Measurements from ENCODE around the gene HOMER2.

The HOMER2 gene

DNA sequence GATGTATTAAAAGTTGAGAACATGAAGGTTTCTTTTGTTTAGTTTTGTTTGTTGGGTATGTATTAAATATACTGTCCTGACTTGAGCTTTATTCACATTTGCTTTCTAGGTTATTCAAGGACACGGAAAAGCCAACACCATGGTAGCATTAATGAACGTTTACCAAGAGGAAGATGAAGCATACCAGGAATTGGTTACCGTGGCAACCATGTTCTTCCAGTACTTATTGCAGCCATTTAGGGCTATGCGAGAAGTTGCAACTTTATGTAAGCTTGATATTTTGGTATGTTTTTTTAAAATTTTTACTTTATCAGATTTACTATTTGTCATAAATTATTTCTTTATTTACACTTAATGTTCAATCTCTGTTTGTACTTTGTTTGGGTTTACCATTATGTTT lies 139.5 kb downstream of the HOMER2 start:
- Histone ChIP-seq H3K27ac (ENCODE audit: low read depth, low read length) (no peak overlapping the region), H3K4me3 (ENCODE audit: low read depth, low read length) (no peak overlapping the region), H3K79me2 (ENCODE audit: control insufficient read depth, insufficient read depth, low read length, unreplicated experiment) (peaks cover 55% of the 10 kb centered on the region), H3K27me3 (ENCODE audit: insufficient read depth, low read length) (no peaks in the 10 kb centered on the region), H3K36me3 (ENCODE audit: insufficient read depth, low read length) (peaks cover 28% of the 10 kb centered on the region), H3K4me1 (ENCODE audit: control insufficient read depth, insufficient read depth, low read length, unreplicated experiment) (peaks cover 5% of the 10 kb centered on the region), H2AFZ (ENCODE audit: low read length, unreplicated experiment) (no peak overlapping the region)

DNA sequence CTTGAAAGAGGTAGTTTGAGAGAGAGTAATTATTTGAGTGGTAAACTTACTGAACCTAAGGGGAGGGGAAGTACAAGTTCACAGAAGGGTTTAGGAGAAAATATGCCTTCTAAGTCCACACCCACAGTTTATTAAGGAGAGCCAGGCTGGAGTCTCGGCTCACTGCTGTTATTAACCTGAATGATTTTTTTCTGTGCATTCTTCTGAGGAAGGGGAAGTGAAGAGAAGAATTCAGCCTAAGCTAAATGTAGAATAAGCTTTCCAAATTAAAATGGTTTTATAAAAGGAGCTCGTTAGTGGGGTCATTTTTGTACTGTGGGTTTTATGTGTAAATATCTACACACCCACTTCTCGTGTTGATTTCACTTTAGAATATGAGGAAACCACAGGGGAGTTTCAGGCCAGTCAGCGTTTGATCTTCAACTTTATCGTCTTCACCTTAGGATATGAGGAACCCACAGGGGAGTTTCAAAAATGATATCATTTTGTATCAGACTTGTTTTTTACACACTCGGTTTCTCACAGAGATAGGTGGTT lies 141.6 kb downstream of the HOMER2 start:
- H3K27me3 ChIP-seq (ENCODE audit: insufficient read depth, low read length), result no peaks in the 10 kb centered on the region
- H3K4me1 ChIP-seq (ENCODE audit: control insufficient read depth, insufficient read depth, low read length, unreplicated experiment), result peaks cover 5% of the 10 kb centered on the region
- peaks cover 53% of the 10 kb centered on the region for H3K79me2 ChIP-seq (ENCODE audit: control insufficient read depth, insufficient read depth, low read length, unreplicated experiment)
- peak overlapping the region; percentile 97 for H3K27ac ChIP-seq (ENCODE audit: low read depth, low read length)
- peak overlapping the region; percentile 73 for H3K4me3 ChIP-seq (ENCODE audit: low read depth, low read length)
- H3K36me3 ChIP-seq (ENCODE audit: insufficient read depth, low read length), result peaks cover 18% of the 10 kb centered on the region
- no peak overlapping the region for H2AFZ ChIP-seq (ENCODE audit: low read length, unreplicated experiment)

DNA sequence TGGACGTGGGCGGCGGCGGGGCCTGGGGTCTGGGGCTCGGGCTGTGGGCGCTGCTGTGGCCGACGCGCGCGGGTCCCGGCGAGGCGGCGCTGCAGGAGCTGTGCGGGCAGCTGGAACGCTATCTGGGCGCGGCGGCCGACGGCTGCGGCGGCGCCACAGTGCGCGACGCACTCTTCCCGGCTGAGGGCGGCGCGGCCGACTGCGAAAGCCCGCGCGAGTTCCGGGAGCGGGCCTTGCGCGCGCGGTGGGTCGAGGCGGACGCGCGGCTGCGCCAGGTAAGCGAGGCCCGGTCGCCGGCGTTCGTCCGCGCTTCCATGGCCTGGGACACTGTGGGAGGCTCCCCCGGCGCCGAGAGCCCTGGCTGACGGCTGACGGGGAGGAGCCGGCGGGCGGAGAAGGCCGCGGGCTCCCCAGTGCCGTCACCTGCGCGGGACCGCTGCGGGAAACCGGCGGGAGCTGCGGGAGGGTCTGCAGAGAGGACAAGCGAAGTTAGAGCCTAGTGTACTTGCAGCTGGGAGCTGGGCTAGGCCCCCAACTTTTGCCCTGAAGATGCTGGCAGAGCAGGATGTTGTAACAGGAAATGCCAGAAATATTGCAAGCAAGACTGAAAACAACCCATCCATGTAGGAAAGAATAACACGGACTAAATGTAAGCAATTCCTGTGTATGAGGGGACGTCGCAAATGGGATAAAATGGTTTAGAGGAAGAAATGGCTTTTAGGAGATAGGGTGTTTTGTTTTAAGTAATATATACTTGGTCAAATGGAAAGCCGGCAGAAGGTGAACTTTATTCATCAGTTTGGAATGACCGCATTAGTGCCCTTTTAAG lies 142.2 kb downstream of the HOMER2 start:
- Histone ChIP-seq H3K4me1 (ENCODE audit: control insufficient read depth, insufficient read depth, low read length, unreplicated experiment) (peaks cover 5% of the 10 kb centered on the region), H3K79me2 (ENCODE audit: control insufficient read depth, insufficient read depth, low read length, unreplicated experiment) (peaks cover 46% of the 10 kb centered on the region), H3K27ac (ENCODE audit: low read depth, low read length) (peak overlapping the region; percentile 97), H3K36me3 (ENCODE audit: insufficient read depth, low read length) (peaks cover 12% of the 10 kb centered on the region), H2AFZ (ENCODE audit: low read length, unreplicated experiment) (peak overlapping the region; percentile 80), H3K27me3 (ENCODE audit: insufficient read depth, low read length) (no peaks in the 10 kb centered on the region), H3K4me3 (ENCODE audit: low read depth, low read length) (peak overlapping the region; percentile 73)

DNA sequence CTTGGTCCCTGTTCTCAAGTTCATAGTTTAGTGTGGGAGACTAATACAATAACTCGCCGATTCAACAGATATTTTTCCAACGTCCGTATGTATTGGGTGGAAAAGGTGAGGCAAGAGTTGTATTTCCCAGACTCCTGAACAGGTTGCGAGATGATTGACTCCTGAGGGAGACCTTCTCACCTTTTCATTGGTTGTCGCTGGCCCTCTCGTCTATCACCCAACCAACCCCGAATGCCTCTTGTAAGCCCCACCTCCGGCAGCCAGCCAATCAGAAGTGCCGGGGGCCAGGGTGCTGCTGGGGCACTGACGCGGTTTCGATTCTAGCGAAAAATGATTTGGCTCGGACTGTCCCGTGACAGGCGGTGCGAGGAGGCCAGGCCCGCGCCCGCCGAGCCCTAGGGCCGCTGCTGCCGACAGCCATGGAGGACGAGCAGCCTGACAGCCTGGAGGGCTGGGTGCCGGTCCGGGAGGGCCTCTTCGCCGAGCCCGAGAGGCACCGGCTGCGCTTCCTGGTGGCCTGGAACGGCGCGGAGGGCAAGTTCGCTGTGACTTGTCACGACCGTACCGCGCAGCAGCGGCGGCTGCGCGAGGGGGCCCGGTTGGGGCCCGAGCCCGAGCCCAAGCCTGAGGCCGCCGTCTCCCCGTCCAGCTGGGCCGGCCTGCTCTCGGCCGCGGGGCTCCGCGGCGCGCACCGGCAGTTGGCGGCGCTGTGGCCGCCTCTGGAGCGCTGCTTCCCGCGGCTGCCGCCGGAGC lies 143.0 kb downstream of the HOMER2 start, which contains the start of gene WHAMM:
TSS of gene WHAMM (plus strand) at position 321 of the 753 bp plus-strand sequence. CDS start at position 420, 99 bp downstream.
- Histone ChIP-seq H3K36me3 (ENCODE audit: insufficient read depth, low read length) (peaks cover 9% of the 10 kb centered on the region), H3K27me3 (ENCODE audit: insufficient read depth, low read length) (no peaks in the 10 kb centered on the region), H3K4me1 (ENCODE audit: control insufficient read depth, insufficient read depth, low read length, unreplicated experiment) (peaks cover 5% of the 10 kb centered on the region), H3K79me2 (ENCODE audit: control insufficient read depth, insufficient read depth, low read length, unreplicated experiment) (peaks cover 43% of the 10 kb centered on the region), H3K4me3 (ENCODE audit: low read depth, low read length) (peak within 1 kb of the TSS; percentile 73), H3K27ac (ENCODE audit: low read depth, low read length) (peak within 1 kb of the TSS; percentile 97), H2AFZ (ENCODE audit: low read length, unreplicated experiment) (peak within 1 kb of the TSS; percentile 80)

DNA sequence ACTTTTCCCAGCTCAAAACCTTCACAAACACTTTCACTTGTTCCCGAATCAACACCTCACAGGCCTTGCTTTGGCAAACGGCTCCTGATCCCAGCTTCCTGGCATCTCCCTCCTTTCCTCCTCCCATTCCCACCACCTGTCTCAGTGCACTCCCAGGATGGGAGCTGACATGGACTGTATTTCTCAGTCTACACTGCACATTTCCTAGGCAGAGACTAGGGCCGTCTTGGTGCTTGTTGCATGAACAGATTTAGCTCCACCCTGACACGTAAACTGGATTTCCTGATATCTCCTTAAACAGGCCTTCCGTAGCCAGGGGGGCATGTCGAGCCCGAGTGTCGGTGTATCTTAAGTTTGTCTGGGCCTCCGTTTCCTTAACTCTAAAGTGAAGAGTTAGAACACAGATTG lies 143.9 kb downstream of the HOMER2 start:
- Histone ChIP-seq H3K36me3 (ENCODE audit: insufficient read depth, low read length) (0 out of 2 replicates have a peak, but pooled peaks cover 3% of the 10 kb centered on the region), H3K27me3 (ENCODE audit: insufficient read depth, low read length) (no peaks in the 10 kb centered on the region), H3K4me1 (ENCODE audit: control insufficient read depth, insufficient read depth, low read length, unreplicated experiment) (peaks cover 5% of the 10 kb centered on the region), H3K27ac (ENCODE audit: low read depth, low read length) (no peak overlapping the region), H3K79me2 (ENCODE audit: control insufficient read depth, insufficient read depth, low read length, unreplicated experiment) (peaks cover 35% of the 10 kb centered on the region), H3K4me3 (ENCODE audit: low read depth, low read length) (peak overlapping the region; percentile 73), H2AFZ (ENCODE audit: low read length, unreplicated experiment) (peak overlapping the region; percentile 2)

DNA sequence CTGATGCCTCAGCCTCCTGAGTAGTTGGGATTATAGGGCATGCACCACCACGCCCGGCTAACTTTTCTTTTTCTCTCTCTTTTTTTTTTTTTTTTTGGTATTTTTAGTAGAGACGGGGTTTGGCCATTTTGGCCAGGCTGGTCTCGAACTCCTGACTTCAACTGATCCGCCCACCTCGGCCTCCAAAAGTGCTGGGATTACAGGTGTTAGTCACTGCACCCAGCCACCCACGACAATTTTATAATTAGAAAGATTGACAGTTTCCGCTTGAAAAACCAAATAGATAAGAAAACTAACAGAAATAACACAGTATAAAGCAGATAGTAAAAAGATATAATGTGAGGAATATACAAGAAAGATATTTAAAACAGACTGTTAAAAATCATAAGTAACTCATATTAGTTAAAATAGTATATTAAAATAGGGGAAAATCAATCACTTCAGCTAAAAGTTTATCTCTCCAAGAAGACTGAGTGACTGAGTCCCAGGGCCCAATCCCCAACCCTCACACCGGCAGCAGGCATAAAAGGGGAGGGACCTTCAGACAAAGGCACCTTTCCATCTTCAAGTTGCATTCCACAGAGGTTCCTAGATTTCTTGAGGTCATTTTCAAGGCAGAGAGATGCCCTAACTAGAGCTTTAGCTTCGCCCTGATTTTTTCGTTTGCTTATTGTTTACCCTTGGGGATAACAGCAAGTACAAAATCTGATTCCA lies 144.4 kb downstream of the HOMER2 start:
- Histone ChIP-seq H3K36me3 (ENCODE audit: insufficient read depth, low read length) (0 out of 2 replicates have a peak, but pooled peaks cover 3% of the 10 kb centered on the region), H3K27me3 (ENCODE audit: insufficient read depth, low read length) (no peaks in the 10 kb centered on the region), H3K4me1 (ENCODE audit: control insufficient read depth, insufficient read depth, low read length, unreplicated experiment) (peaks cover 5% of the 10 kb centered on the region), H3K4me3 (ENCODE audit: low read depth, low read length) (no peak overlapping the region), H2AFZ (ENCODE audit: low read length, unreplicated experiment) (no peak overlapping the region), H3K79me2 (ENCODE audit: control insufficient read depth, insufficient read depth, low read length, unreplicated experiment) (peaks cover 34% of the 10 kb centered on the region), H3K27ac (ENCODE audit: low read depth, low read length) (no peak overlapping the region)

DNA sequence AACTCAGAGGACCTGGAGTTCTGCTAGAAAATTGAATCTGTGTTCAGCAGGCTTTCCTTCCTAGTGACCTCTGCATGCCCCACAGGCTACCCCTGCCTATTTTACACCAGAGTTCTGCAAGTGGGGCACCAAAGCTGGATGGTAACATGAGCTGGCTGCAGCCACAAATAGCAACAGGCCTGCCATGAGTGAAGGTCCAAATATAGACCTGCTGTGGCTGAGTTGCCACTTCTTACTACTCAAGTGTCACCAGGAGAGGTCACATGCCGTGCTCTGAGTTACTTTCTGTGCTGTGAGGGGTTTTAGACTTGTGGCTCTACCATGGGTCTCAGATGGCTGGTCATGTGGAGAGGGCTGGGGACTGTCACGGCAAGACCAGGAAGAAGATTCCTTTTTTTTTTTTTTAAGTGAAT lies 146.5 kb downstream of the HOMER2 start, which contains the start of gene FSD2:
TSS of gene FSD2 (minus strand) at position 76 of the 413 bp plus-strand sequence. CDS start 18,679 bp downstream, outside the sequence.
- Histone ChIP-seq H3K4me1 (ENCODE audit: control insufficient read depth, insufficient read depth, low read length, unreplicated experiment) (no peaks in the 10 kb centered on the region), H2AFZ (ENCODE audit: low read length, unreplicated experiment) (no peak within 1 kb of the TSS), H3K27ac (ENCODE audit: low read depth, low read length) (no peak within 1 kb of the TSS), H3K27me3 (ENCODE audit: insufficient read depth, low read length) (peaks cover 17% of the 10 kb centered on the region), H3K4me3 (ENCODE audit: low read depth, low read length) (no peak within 1 kb of the TSS), H3K36me3 (ENCODE audit: insufficient read depth, low read length) (no peaks in the 10 kb centered on the region), H3K79me2 (ENCODE audit: control insufficient read depth, insufficient read depth, low read length, unreplicated experiment) (peaks cover 13% of the 10 kb centered on the region)

DNA sequence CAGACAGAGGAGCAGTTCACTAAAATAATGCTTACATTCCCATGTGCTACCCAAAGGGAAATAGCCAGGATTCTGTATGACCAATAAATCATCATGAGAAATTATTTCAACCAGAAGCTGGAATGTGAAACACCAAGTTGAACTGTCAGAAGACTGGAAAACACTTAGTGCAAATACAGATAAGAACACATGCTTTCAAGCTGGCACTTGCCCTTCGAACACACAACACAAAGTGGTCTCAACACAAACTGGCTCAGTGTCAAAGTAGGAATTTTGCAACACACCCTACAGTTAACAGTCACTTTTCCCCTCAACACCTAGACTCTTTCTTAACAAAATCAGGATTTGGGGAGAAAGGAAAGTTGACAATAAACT lies 148.0 kb downstream of the HOMER2 start:
- Histone ChIP-seq H3K79me2 (ENCODE audit: control insufficient read depth, insufficient read depth, low read length, unreplicated experiment) (no peaks in the 10 kb centered on the region), H2AFZ (ENCODE audit: low read length, unreplicated experiment) (no peak overlapping the region), H3K27me3 (ENCODE audit: insufficient read depth, low read length) (peaks cover 27% of the 10 kb centered on the region), H3K27ac (ENCODE audit: low read depth, low read length) (no peak overlapping the region), H3K4me1 (ENCODE audit: control insufficient read depth, insufficient read depth, low read length, unreplicated experiment) (no peaks in the 10 kb centered on the region), H3K36me3 (ENCODE audit: insufficient read depth, low read length) (no peaks in the 10 kb centered on the region), H3K4me3 (ENCODE audit: low read depth, low read length) (no peak overlapping the region)

DNA sequence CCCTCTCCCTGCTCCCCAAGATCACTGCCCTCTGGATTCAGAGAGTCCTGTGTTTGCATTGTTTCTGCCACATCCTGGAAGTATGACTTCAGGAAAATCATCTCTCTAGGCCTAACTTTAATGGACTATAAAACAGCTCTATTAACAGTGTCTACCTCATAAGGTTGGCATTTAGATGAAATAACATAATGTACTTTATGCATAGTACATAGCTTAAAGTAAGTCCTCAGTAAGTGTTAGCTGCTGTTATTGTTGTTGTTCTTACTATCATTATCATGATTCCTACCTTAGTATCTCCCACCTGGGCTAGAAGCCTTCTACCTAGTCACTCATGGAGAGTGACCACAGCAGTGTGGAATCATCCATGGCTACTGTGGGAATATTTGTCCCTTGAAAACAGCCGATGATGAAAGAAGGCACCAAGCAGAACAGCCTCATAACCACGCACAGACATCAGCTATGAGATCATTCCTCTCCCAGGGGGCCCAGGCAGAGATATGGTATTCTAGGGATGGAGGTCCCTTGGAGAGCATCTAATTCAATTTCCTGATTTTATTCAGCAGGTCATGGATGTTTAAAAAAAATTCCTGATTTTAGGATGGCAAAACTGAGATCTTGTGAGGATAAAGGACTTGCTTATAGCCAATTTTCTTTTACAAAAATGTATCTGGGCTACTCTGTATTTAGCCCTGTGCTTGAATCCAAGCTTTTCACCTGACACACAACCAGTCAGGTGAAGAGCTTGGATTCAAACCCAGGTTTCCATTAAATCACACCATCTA lies 148.5 kb downstream of the HOMER2 start:
- no peak overlapping the region for H3K27ac ChIP-seq (ENCODE audit: low read depth, low read length)
- no peak overlapping the region for H2AFZ ChIP-seq (ENCODE audit: low read length, unreplicated experiment)
- no peaks in the 10 kb centered on the region for H3K36me3 ChIP-seq (ENCODE audit: insufficient read depth, low read length)
- no peaks in the 10 kb centered on the region for H3K4me1 ChIP-seq (ENCODE audit: control insufficient read depth, insufficient read depth, low read length, unreplicated experiment)
- no peak overlapping the region for H3K4me3 ChIP-seq (ENCODE audit: low read depth, low read length)
- no peaks in the 10 kb centered on the region for H3K79me2 ChIP-seq (ENCODE audit: control insufficient read depth, insufficient read depth, low read length, unreplicated experiment)
- H3K27me3 ChIP-seq (ENCODE audit: insufficient read depth, low read length), result peaks cover 32% of the 10 kb centered on the region
